Sigmoid colon (tissue), 7 donors: ENCODE results near the gene VANGL2. TPM values are rescaled to one million over a fixed set of nuclear protein-coding genes. Genes with fewer than 3 reads are reported as not detected.

Source experiments
- DNase-seq: peaks from one replicate; pipeline ENCODE4 v3.0.0-alpha.2; 2019
- H3K27ac ChIP-seq, 4 donors: fragments of 200-600 bp; sonication (generic); one replicate each; pipeline ENCODE4 v1.5.1; 2016 to 2019; ENCODE audit warnings: mild to moderate bottlenecking in 1 of 4
- H3K27me3 ChIP-seq, 3 donors: fragments of 200-600 bp; sonication (generic); one replicate each; pipeline ENCODE4 v1.5.1; 2019; ENCODE audit warnings: mild to moderate bottlenecking in 1 of 3
- H3K36me3 ChIP-seq, 4 donors: fragments of 200-600 bp; sonication (generic); one replicate each; pipeline ENCODE4 v1.5.1; 2016 to 2019
- H3K4me1 ChIP-seq, 4 donors: fragments of 200-600 bp; sonication (generic); one replicate each; pipeline ENCODE4 v1.5.1; 2017 to 2019
- H3K4me3 ChIP-seq, 4 donors: fragments of 200-600 bp; sonication (generic); one replicate each; pipeline ENCODE4 v1.5.1; 2017 to 2019; ENCODE audit warnings: mild to moderate bottlenecking in 2 of 4, moderate library complexity in 1 of 4
- H3K9me3 ChIP-seq, 4 donors: fragments of 200-600 bp in 3 of 4; sonication (generic) in 3 of 4; one replicate each; pipeline versions ENCODE4 v1.5.1 to v1.6.1; 2013 to 2019
- EP300 ChIP-seq, 4 donors: sonication (generic); formaldehyde crosslinking; IDR thresholded peaks; one replicate each; pipeline ENCODE4 v1.6.1; 2017; ENCODE audit warnings: antibody characterized with exemption in 4 of 4
- POLR2A ChIP-seq, 2 donors: fragments of 450-650 bp; IDR thresholded peaks; one replicate each; pipeline ENCODE4 v1.6.1; 2016; ENCODE audit warnings: antibody characterized with exemption in 2 of 2, mild to moderate bottlenecking in 2 of 2, moderate library complexity in 2 of 2
- POLR2AphosphoS5 ChIP-seq, 4 donors: sonication (generic); formaldehyde crosslinking; IDR thresholded peaks; one replicate each; pipeline ENCODE4 v1.6.1; 2017; ENCODE audit warnings: antibody characterized with exemption in 4 of 4
- WGBS, 2 donors: extraction: QIAGEN DNeasy Blood & Tissue Kit; methylation state at CpG; one replicate each; pipeline ENCODE4 v1.1.7; 2013; 5-methylcytosine and 5-hydroxymethylcytosine counted together
- intact Hi-C: fragments of 100-400 bp; cut with DNase I; formaldehyde crosslinking; loops from one replicate; pipeline ENCODE4 v1.15.1; 2023
- polyA plus RNA-seq, 3 donors: library from polyadenylated mRNA; stranded (reverse); fragments of 200-250 nt; gene quantifications; one replicate each; pipeline ENCODE4 v1.2.3, GENCODE V29; 2013
- total RNA-seq, 4 donors: library from RNA; depleted of rRNA; stranded (reverse); fragments of >200 nt; gene quantifications; one replicate each; pipeline ENCODE4 v1.1.0, GENCODE V29; 2016
- TF ChIP-seq, protein P1 (sequence below), 4 experiments: fragments of 450-650 bp in 3 of 4; fragments of 200-600 bp in 1 of 4; IDR thresholded peaks; one replicate each; pipeline ENCODE4 v1.5.1; 2016 to 2019; ENCODE audit warnings: antibody characterized with exemption in 4 of 4, mild to moderate bottlenecking in 3 of 4, moderate library complexity in 2 of 4
- donor health status: healthy with polysubstance abuse.
- donor health status: Bipolar disorder and iron deficiency.
- donor health status: healthy.

VANGL2 gene
- total and polyA plus RNA-seq, 7 donors, result 1.8 to 6.6 (median 3.4) TPM

DNA sequence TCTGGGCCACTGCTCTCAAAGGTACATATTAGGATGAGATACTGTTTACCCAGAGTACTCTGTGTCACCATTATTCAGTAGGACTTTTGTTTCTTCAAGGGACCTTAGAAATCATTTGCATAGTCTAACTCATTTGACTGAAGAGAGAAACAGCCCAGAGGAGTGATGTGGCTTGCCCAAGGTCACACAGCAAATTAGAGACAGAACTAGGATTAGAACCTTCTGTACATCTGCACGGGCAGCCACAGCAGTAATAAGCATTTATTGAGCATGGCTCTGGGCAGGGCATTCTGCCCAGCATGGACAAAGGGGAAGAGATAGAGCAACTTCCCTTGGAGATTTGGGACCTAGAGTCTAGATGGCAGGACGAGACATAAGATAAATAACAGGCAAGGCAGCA is 39.2 kb upstream of the VANGL2 start:
- TF ChIP-seq POLR2AphosphoS5 (IDR thresholded peaks at IDR 0.05) (no peak), POLR2A (IDR thresholded peaks at IDR 0.05) (no peak)
- TF ChIP-seq, protein P1, sequence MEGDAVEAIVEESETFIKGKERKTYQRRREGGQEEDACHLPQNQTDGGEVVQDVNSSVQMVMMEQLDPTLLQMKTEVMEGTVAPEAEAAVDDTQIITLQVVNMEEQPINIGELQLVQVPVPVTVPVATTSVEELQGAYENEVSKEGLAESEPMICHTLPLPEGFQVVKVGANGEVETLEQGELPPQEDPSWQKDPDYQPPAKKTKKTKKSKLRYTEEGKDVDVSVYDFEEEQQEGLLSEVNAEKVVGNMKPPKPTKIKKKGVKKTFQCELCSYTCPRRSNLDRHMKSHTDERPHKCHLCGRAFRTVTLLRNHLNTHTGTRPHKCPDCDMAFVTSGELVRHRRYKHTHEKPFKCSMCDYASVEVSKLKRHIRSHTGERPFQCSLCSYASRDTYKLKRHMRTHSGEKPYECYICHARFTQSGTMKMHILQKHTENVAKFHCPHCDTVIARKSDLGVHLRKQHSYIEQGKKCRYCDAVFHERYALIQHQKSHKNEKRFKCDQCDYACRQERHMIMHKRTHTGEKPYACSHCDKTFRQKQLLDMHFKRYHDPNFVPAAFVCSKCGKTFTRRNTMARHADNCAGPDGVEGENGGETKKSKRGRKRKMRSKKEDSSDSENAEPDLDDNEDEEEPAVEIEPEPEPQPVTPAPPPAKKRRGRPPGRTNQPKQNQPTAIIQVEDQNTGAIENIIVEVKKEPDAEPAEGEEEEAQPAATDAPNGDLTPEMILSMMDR (IDR thresholded peaks at IDR 0.05), result no peak
- no peak overlapping the region for H3K27ac ChIP-seq
- WGBS, 2 donors, result 62 to 87% methylated on average over 2 of the region's 2 CpGs

DNA sequence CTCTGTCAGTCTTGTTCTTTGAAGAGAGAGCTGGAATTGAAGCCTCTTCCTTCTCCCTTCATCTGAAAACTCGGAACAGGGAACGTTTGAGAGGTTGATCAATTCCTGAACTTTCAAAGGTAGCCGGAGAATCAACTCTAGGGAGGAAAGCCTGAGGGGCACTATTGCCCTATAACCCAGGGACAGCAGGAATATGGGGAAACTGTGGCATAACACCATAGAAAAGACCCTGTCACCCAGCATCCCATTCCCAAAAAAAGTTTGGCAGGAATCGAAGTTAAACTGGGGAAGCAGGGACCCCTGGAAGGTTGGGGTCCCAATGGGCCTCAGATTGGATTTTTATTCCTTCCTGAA is 38.6 kb upstream of the VANGL2 start:
- Histone ChIP-seq H3K9me3 (no peaks in the 10 kb centered on the region), H3K27me3 (no peaks in the 10 kb centered on the region), H3K4me3 (no peak overlapping the region), H3K4me1 (no peaks in the 10 kb centered on the region), H3K27ac (no peak overlapping the region), H3K36me3 (peaks cover 0 to 34% (median 12%) of the 10 kb centered on the region in 4 donors)
- 80 to 95% methylated on average over 4 of the region's 4 CpGs for WGBS, 2 donors
- intact Hi-C loops, result no loop called here
- DNase-seq, result no peak
- no peak for TF ChIP-seq POLR2A (IDR thresholded peaks at IDR 0.05)
- TF ChIP-seq, protein P1 (IDR thresholded peaks at IDR 0.05), result no peak

More for the DNA sequence above, 39.2 kb upstream of the VANGL2 start:
- H3K4me1 ChIP-seq, result no peaks in the 10 kb centered on the region
- no peak overlapping the region for H3K4me3 ChIP-seq
- H3K9me3 ChIP-seq, result no peaks in the 10 kb centered on the region
- peaks cover 5 to 40% (median 17%) of the 10 kb centered on the region in 4 donors for H3K36me3 ChIP-seq
- no peaks in the 10 kb centered on the region for H3K27me3 ChIP-seq
- intact Hi-C loops, result no loop called here
- no peak for DNase-seq

DNA sequence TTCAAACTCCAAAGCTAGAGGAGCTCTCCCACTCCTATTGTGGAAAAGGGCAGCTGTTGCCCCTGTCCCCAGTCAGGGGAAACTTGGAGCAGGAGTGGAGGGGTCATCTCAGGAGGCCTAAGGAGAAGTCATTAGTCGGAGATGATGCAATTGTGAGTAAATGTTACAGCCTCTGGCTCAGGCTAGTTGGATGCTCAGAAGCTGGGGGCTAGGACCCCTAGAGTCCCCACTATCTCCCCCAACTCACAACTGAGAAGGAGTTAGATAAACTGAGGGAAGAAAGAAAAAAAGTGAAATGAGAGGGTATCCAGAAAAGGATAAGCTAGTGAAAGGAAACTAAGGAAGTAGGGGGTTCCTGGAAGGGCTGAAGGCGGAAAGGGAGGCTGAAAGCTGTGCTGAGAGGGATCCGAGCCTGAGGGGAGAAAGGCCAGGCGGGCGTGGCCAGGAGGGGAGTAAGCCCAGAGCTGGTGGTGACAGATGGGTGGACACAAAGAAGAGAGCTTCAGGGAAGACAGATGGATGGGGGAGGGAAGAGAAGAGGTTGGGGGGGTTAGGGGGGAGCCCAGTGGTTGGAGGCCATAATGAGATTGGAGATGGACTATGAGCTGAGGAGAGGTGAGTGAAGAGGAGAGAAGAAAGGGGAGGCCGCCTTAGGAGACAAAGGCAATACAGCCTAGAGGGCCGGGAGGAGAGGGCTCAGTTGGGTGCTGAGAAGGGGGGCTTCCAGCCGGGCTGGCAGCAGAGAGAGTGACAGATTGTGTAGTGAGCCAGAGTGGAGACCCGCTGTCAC is 38.0 kb upstream of the VANGL2 start:
- no peak for DNase-seq
- WGBS, 2 donors, result 83 to 84% methylated on average over 9 of the region's 9 CpGs
- Histone ChIP-seq H3K4me1 (no peaks in the 10 kb centered on the region), H3K9me3 (no peaks in the 10 kb centered on the region), H3K4me3 (no peak overlapping the region), H3K27ac (no peak overlapping the region), H3K27me3 (no peaks in the 10 kb centered on the region), H3K36me3 (peaks cover 0 to 29% (median 7%) of the 10 kb centered on the region in 4 donors)
- TF ChIP-seq POLR2A (IDR thresholded peaks at IDR 0.05) (no peak), EP300 (IDR thresholded peaks at IDR 0.05) (no peak), POLR2AphosphoS5 (IDR thresholded peaks at IDR 0.05) (no peak)
- TF ChIP-seq, protein P1 (IDR thresholded peaks at IDR 0.05), result no peak
- intact Hi-C loops, result no loop called here

DNA sequence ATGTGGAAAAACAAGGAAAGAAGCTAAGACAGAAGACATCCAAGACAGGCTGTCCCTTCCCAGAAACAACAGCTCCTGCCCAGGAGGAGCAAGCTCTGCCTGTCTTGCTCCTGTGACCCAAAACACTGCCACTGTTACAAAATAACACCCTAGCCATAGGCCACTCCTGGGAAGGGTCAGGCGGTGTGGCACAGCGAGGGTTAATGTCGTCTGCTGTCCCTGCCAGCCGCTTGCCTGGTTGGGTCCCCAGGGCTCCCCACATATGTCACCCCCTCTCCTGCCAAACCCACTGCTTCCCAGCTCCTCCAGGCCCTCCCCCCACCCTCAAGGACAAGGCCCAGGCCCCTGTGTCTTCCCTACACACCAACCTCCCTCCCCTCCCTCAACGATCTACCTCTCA is 37.4 kb upstream of the VANGL2 start:
- Histone ChIP-seq H3K4me1 (no peaks in the 10 kb centered on the region), H3K36me3 (peaks cover 0 to 22% (median 4%) of the 10 kb centered on the region in 4 donors), H3K4me3 (no peak overlapping the region), H3K27me3 (no peaks in the 10 kb centered on the region), H3K27ac (no peak overlapping the region), H3K9me3 (no peaks in the 10 kb centered on the region)
- DNase-seq, result no peak
- 57 to 67% methylated on average over 5 of the region's 5 CpGs for WGBS, 2 donors
- TF ChIP-seq POLR2AphosphoS5 (IDR thresholded peaks at IDR 0.05) (no peak), POLR2A (IDR thresholded peaks at IDR 0.05) (no peak), EP300 (IDR thresholded peaks at IDR 0.05) (no peak)
- TF ChIP-seq, protein P1 (IDR thresholded peaks at IDR 0.05), result no peak
- intact Hi-C loops, result no loop called here
